Tibial nerve (tissue), 4 donors: ENCODE results near the gene PVR. TPM values are rescaled to one million over a fixed set of nuclear protein-coding genes. Genes with fewer than 3 reads are reported as not detected.
"Not testable (repeated sequence)": the region's sequence is repeated elsewhere in the genome, so short reads cannot be mapped to it uniquely, and the experiment has no call there.

Source experiments
- DNase-seq, 2 donors: peaks; one replicate each; pipeline ENCODE4 v3.0.0-alpha.2; 2019; ENCODE audit warnings: low spot score in 2 of 2
- H3K27ac ChIP-seq, 4 donors: fragments of 200-600 bp; sonication (generic) in 3 of 4; one replicate each; pipeline ENCODE4 v1.5.1; 2017 to 2019; ENCODE audit warnings: mild to moderate bottlenecking in 1 of 4
- H3K27me3 ChIP-seq, 2 donors: fragments of 200-600 bp; sonication (generic) in 1 of 2; one replicate each; pipeline versions ENCODE4 v1.5.1 to v1.6.0; 2017 to 2019
- H3K36me3 ChIP-seq, 3 donors: fragments of 200-600 bp; sonication (generic); one replicate each; pipeline ENCODE4 v1.5.1; 2018 to 2019
- H3K4me1 ChIP-seq, 4 donors: fragments of 200-600 bp; sonication (generic) in 3 of 4; one replicate each; pipeline ENCODE4 v1.5.1; 2017 to 2019
- H3K4me3 ChIP-seq, 4 donors: fragments of 200-600 bp; sonication (generic) in 3 of 4; one replicate each; pipeline ENCODE4 v1.5.1; 2017 to 2019; ENCODE audit warnings: mild to moderate bottlenecking in 1 of 4, moderate library complexity in 1 of 4
- H3K9me3 ChIP-seq, 4 donors: fragments of 200-600 bp; sonication (generic) in 3 of 4; one replicate each; pipeline ENCODE4 v1.5.1; 2017 to 2019
- CTCF ChIP-seq, 5 experiments: fragments of 200-600 bp in 3 of 5; fragments of 450-650 bp in 2 of 5; sonication (generic) in 3 of 5; IDR thresholded peaks; one replicate each; pipeline ENCODE4 v1.5.1; 2016 to 2019; ENCODE audit warnings: antibody characterized with exemption in 5 of 5, mild to moderate bottlenecking in 3 of 5, moderate library complexity in 2 of 5
- EP300 ChIP-seq, 2 donors: sonication (generic); formaldehyde crosslinking; IDR thresholded peaks; one replicate each; pipeline ENCODE4 v1.6.1; 2017; ENCODE audit warnings: antibody characterized with exemption in 2 of 2, mild to moderate bottlenecking in 1 of 2
- POLR2A ChIP-seq, 2 donors: fragments of 450-650 bp; IDR thresholded peaks; one replicate each; pipeline ENCODE4 v1.6.1; 2017; ENCODE audit warnings: antibody characterized with exemption in 2 of 2, mild to moderate bottlenecking in 2 of 2, moderate library complexity in 2 of 2
- WGBS, 2 donors: methylation state at CpG; one replicate each; pipeline ENCODE4 v1.1.5; 2018; 5-methylcytosine and 5-hydroxymethylcytosine counted together
- total RNA-seq, 4 donors: library from RNA; depleted of rRNA; stranded (reverse); fragments of >200 nt; gene quantifications; one replicate each; pipeline ENCODE4 v1.1.0, GENCODE V29; 2016

The PVR gene
- total RNA-seq, 4 donors from 2014 or later = 55.3 to 71.4 (median 69.6) TPM

- no peak overlapping the region for H3K4me3 ChIP-seq
- no peak overlapping the region for H3K27ac ChIP-seq
- DNase-seq = no peak
- H3K9me3 ChIP-seq = no peaks in the 10 kb centered on the region
- peaks cover 0 to 10% (median 4%) of the 10 kb centered on the region in 4 donors for H3K4me1 ChIP-seq
- TF ChIP-seq POLR2A (IDR thresholded peaks at IDR 0.05) = no peak
- no peak for TF ChIP-seq EP300 (IDR thresholded peaks at IDR 0.05)
- no peak for TF ChIP-seq CTCF (IDR thresholded peaks at IDR 0.05)
- no peaks in the 10 kb centered on the region for H3K27me3 ChIP-seq
- WGBS, 2 donors = 70 to 82% methylated on average over 1 of the region's 1 CpG
- no peaks in the 10 kb centered on the region for H3K36me3 ChIP-seq
Observed at GRCh38 chr19:44605547-44605946, 38.2 kb upstream of the PVR start.

DNA sequence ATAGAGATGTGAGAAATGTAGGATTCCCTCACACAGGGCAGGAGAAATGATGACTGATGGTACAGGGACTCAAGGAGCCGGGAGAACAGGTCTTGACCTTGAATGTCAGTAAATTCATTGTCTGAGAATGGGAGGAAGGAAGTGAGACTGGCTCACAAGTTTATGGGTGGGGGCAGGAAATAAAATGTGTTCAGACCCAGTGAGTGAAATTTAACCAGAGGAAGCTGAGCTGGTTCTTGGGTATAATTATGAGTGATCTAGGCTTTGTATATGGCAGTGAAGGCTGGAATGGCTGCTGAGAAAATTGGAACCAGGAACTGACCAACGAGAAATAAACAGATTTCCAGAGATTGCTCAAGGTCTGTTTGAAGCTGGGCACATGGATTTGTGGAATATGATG, 36.7 kb upstream of the PVR start:
- Histone ChIP-seq H3K27me3 (no peaks in the 10 kb centered on the region), H3K4me1 (peaks cover 0 to 10% (median 4%) of the 10 kb centered on the region in 4 donors), H3K9me3 (no peaks in the 10 kb centered on the region), H3K4me3 (no peak overlapping the region), H3K36me3 (no peaks in the 10 kb centered on the region), H3K27ac (no peak overlapping the region)
- TF ChIP-seq POLR2A (IDR thresholded peaks at IDR 0.05) (no peak), CTCF (IDR thresholded peaks at IDR 0.05) (no peak), EP300 (IDR thresholded peaks at IDR 0.05) (peak in 1 of 2 donors; percentile 69)
- no peak for DNase-seq
- 36 to 43% methylated on average over 2 of the region's 2 CpGs for WGBS, 2 donors

GRCh38 chr19:44607917-44608316, 35.8 kb upstream of the PVR start:
- Histone ChIP-seq H3K4me3 (no peak overlapping the region), H3K9me3 (no peaks in the 10 kb centered on the region), H3K27ac (no peak overlapping the region), H3K27me3 (no peaks in the 10 kb centered on the region), H3K4me1 (peaks cover 0 to 10% (median 4%) of the 10 kb centered on the region in 4 donors), H3K36me3 (no peaks in the 10 kb centered on the region)
- WGBS, 2 donors = 77 to 84% methylated on average over 3 of the region's 3 CpGs
- DNase-seq = no peak
- TF ChIP-seq CTCF (IDR thresholded peaks at IDR 0.05) = no peak
- no peak for TF ChIP-seq EP300 (IDR thresholded peaks at IDR 0.05)
- no peak for TF ChIP-seq POLR2A (IDR thresholded peaks at IDR 0.05)

GRCh38 chr19:44608391-44608821, 35.3 kb upstream of the PVR start:
- TF ChIP-seq EP300 (IDR thresholded peaks at IDR 0.05) (no peak), CTCF (IDR thresholded peaks at IDR 0.05) (no peak), POLR2A (IDR thresholded peaks at IDR 0.05) (no peak)
- Histone ChIP-seq H3K27ac (no peak overlapping the region), H3K4me3 (no peak overlapping the region), H3K9me3 (no peaks in the 10 kb centered on the region), H3K27me3 (no peaks in the 10 kb centered on the region), H3K36me3 (no peaks in the 10 kb centered on the region), H3K4me1 (peaks cover 0 to 10% (median 4%) of the 10 kb centered on the region in 4 donors)
- WGBS, 2 donors = 51% methylated on average over 7 of the region's 7 CpGs
- DNase-seq = no peak

DNA sequence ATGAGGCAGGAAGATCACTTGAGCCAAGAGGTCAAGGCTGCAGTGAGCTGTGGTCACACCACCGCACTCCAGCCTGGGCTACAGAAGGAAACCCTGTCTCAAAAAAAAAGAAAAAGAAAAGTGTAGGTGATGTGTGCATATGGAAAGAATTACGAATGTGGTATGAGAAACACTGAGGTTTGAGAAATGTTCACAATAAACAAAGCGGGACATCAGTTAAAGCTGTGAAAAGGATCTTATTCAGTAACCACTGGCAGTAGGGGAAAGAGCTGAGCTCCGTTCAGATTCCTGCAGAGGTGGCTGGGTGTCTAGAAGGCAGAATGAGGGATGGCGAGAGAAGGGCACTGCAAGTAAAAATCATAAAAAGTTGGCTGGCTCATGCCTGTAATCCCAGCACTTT, 34.5 kb upstream of the PVR start:
- H3K27ac ChIP-seq = no peak overlapping the region
- WGBS, 2 donors = 76 to 77% methylated on average over 5 of the region's 5 CpGs
- H3K4me3 ChIP-seq = no peak overlapping the region
- TF ChIP-seq POLR2A (IDR thresholded peaks at IDR 0.05) (no peak), EP300 (IDR thresholded peaks at IDR 0.05) (no peak), CTCF (IDR thresholded peaks at IDR 0.05) (no peak)
- H3K9me3 ChIP-seq = no peaks in the 10 kb centered on the region
- no peak for DNase-seq
- H3K27me3 ChIP-seq = no peaks in the 10 kb centered on the region
- H3K36me3 ChIP-seq = no peaks in the 10 kb centered on the region
- peaks cover 0 to 10% (median 4%) of the 10 kb centered on the region in 4 donors for H3K4me1 ChIP-seq

DNA sequence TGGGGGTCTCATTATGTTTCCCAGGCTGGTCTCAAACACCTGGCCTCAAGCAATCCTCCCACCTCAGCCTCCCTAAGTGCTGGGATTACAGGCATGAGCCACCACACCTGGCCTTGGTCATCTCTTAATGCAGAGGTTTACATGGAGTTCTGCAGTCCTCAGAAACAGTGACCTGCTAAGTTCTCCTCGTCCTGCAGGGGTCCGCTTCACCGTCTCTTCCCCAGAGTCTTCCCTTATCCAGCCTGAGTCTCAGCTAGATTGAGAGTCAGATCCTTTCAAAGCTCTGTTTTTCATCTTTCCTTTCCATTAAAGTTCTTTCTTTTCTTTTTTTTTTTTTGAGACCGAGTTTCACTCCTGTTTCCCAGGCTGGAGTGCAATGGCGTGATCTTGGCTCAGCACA, 33.2 kb upstream of the PVR start:
- DNase-seq, H3K27me3 ChIP-seq, H3K4me3 ChIP-seq, H3K9me3 ChIP-seq, H3K36me3 ChIP-seq, H3K4me1 ChIP-seq, H3K27ac ChIP-seq: not testable (repeated sequence)
- WGBS, 2 donors = 60 to 72% methylated on average over 5 of the region's 5 CpGs
